Endothelial cell of umbilical vein (primary cell): ENCODE measurements around the gene TMCC3.

Experiments used
- CTCF ChIP-seq, 2 donors: IDR thresholded peaks; 1 replicate in 1 of 2; 2 replicates in 1 of 2; pipeline ENCODE4 v1.5.1; 2011; ENCODE audit warnings: low read length in 2 of 2, mild to moderate bottlenecking in 2 of 2, moderate library complexity in 2 of 2, control low read depth in 1 of 2, inconsistent platforms in 1 of 2, low read depth in 1 of 2; ENCODE audit not compliant: insufficient read depth in 1 of 2; ENCODE audit errors: extremely low read depth in 1 of 2
- EZH2 ChIP-seq: IDR thresholded peaks from 2 replicates; pipeline ENCODE4 v1.6.1; 2012; ENCODE audit warnings: borderline replicate concordance, low read depth, mild to moderate bottlenecking, moderate library complexity, low read length, inconsistent platforms; ENCODE audit not compliant: severe bottlenecking
- GATA2 ChIP-seq: IDR thresholded peaks from 2 replicates; pipeline ENCODE4 v1.7.0; 2011; ENCODE audit warnings: low read depth, mild to moderate bottlenecking, moderate library complexity, mixed read lengths, low read length; ENCODE audit not compliant: insufficient read length, insufficient read depth
- MYC ChIP-seq: IDR thresholded peaks from one replicate; pipeline ENCODE4 v1.6.1; 2011; ENCODE audit warnings: mild to moderate bottlenecking, low read depth, low read length
- POLR2A ChIP-seq: IDR thresholded peaks from 2 replicates; pipeline ENCODE4 v1.6.1; 2012; ENCODE audit warnings: low read depth, mild to moderate bottlenecking, control low read depth, low read length

- TF ChIP-seq POLR2A (no peak), CTCF (IDR thresholded peaks at IDR 0.05; ENCODE audit: extremely low read depth in 1 of 2, insufficient read depth in 1 of 2, low read depth in 1 of 2, low read length in 2 of 2) (no peak), EZH2 (no peak), GATA2 (no peak), MYC (no peak)
These were observed 6.8 kb downstream of the TMCC3 start for GRCh38 chr12:94643606-94644005.
